Lower leg skin (tissue), 3 donors: ENCODE measurements around the gene KLHDC8B.

Source experiments
- CTCF ChIP-seq, 3 donors: fragments of 450-650 bp; IDR thresholded peaks; one replicate each; pipeline ENCODE4 v1.5.1; 2016; ENCODE audit warnings: antibody characterized with exemption in 3 of 3, mild to moderate bottlenecking in 3 of 3, moderate library complexity in 2 of 3
- POLR2A ChIP-seq, 2 donors: fragments of 450-650 bp; IDR thresholded peaks; one replicate each; pipeline ENCODE4 v1.6.1; 2016 to 2017; ENCODE audit warnings: antibody characterized with exemption in 2 of 2, mild to moderate bottlenecking in 1 of 2, moderate library complexity in 1 of 2

- TF ChIP-seq POLR2A (IDR thresholded peaks at IDR 0.05), result no peak
- TF ChIP-seq CTCF (IDR thresholded peaks at IDR 0.05), result no peak
Measured at GRCh38 chr3:49173792-49174170, 2.4 kb downstream of the KLHDC8B start.
